HCT116 (cell line): ENCODE results near the gene TFB1M.

Experiments
- CTCF ChIP-seq, 3 experiments: fragments of 200-600 bp in 1 of 3; sonication (generic) in 1 of 3; IDR thresholded peaks in 2 of 3; conservative IDR thresholded peaks in 1 of 3; 2 replicates each; pipeline ENCODE4 v1.5.1; 2012 to 2017; ENCODE audit warnings: low read depth in 2 of 3, low read length in 2 of 3, antibody characterized with exemption in 1 of 3, borderline replicate concordance in 1 of 3, control low read depth in 1 of 3, mild to moderate bottlenecking in 1 of 3, mixed read lengths in 1 of 3, mixed run types in 1 of 3, moderate library complexity in 1 of 3; ENCODE audit not compliant: insufficient read depth in 1 of 3
- POLR2AphosphoS5 ChIP-seq: IDR thresholded peaks from 2 replicates; pipeline ENCODE4 v1.6.1; 2011; ENCODE audit warnings: mild to moderate bottlenecking, low read depth, low read length, moderate library complexity
- SP1 ChIP-seq: IDR thresholded peaks from 2 replicates; pipeline ENCODE4 v1.6.1; 2012; ENCODE audit warnings: low read depth
- TCF7L2 ChIP-seq: IDR thresholded peaks from 2 replicates; pipeline ENCODE4 v1.7.0; 2011; ENCODE audit warnings: borderline replicate concordance, inconsistent platforms; ENCODE audit not compliant: insufficient read depth, insufficient read length; ENCODE audit errors: extremely low read depth

GRCh38 chr6:155270561-155271091, 43.7 kb downstream of the TFB1M start:
- TF ChIP-seq SP1 (no peak), POLR2AphosphoS5 (no peak), TCF7L2 (no peak), CTCF (IDR thresholded peaks at IDR 0.05 in 2 of 3, conservative IDR thresholded peaks at IDR 0.05 in 1 of 3; ENCODE audit: borderline replicate concordance in 1 of 3, insufficient read depth in 1 of 3, low read depth in 2 of 3, low read length in 2 of 3) (no peak)
